Hematopoietic multipotent progenitor cell (in vitro differentiated cells): ENCODE results near the gene RBP2. TPM values are rescaled to one million over a fixed set of nuclear protein-coding genes. Genes with fewer than 3 reads are reported as not detected.

Experiments used
- DNase-seq, 3 donors: peaks; one replicate each; pipeline ENCODE4 v3.0.0-alpha.2; 2011 to 2015; ENCODE audit warnings: low read depth in 2 of 3, low spot score in 2 of 3
- total RNA-seq: library from RNA; depleted of rRNA; stranded (reverse); fragments of >200 nt; gene quantifications from one replicate; pipeline ENCODE4 v1.2.3, GENCODE V29; 2012

RBP2 gene
- total RNA-seq, result not detected

DNA sequence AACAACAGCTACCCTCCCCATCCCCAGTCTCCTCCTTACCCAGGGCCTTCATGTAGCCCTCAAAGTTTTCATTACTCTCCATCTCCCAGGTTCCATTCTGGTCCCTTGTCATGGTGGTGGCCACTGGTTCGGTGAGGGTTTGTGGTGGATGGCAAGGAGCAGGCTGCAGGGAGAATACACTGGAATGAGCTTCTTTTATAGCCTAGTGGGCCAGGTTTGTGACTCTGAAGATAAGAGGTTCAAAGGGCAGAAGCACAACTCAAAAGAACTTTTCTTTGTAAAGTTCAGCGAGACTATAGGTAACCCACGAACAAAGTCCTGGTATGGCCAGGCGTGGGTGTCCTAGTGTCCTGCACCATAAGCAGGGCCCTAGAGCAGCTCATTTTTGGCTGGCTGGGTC, at the start of gene RBP2:
RBP2 (minus strand) TSS at position 169 of the 400 bp plus-strand sequence; CDS start at position 112, 57 bp downstream.
- DNase-seq, result no peak

DNA sequence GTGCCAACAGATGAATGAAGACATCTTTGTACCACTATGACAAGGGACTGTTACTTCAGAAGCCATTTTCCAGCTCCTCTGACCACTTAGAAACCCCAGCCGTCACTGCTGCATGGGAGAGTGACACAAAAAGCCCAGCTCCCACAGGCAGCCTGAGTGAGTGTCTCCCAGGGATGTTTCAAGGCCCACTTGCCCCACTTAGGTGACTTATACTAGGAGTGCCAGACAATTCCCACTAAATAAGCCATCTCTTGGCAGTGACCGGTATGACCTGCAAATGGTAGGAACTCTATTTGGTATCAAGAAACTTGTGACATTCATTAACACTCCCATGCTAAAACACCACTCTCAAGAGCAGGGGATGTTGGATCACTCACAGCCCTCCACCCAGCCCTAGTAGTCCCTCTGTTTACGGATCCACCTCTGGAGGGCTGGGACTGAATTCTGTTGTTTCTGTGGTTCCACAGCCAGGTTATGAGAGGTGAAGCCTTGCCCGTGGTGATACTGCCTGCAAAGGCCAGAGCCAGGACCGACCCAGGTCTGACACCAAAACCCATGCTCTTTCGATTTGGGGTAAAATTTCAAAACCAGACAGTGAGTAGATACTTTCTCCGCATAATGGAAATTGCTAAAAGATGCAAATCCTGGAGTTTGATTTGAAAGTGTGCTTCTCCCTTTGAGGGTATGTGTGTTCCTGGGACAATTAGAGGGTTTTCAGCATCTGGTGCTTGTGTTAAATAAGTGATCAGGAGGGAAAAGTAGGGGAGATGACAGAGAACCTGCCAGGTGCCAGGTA, 48.7 kb upstream of the RBP2 start:
- DNase-seq, result no peak

DNA sequence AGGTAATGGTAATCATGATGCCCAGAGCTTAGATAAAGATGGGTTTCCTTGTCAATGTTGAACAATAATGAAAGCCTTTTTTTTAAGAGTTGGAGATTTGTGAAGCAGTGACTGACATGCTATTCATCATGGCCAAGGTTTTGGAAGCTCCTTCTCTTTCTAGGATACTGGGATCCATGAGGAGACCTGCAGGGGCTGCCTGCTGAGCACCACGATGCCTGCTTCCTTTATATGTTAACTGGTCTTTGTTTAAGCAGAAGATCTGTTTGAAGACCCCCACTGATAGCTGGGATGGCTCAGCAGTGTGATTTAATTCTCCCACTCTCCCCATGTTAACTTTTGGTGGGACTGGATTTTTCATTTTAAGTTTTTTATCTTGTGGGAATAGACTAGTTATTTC, 47.4 kb upstream of the RBP2 start:
- DNase-seq, result no peak

DNA sequence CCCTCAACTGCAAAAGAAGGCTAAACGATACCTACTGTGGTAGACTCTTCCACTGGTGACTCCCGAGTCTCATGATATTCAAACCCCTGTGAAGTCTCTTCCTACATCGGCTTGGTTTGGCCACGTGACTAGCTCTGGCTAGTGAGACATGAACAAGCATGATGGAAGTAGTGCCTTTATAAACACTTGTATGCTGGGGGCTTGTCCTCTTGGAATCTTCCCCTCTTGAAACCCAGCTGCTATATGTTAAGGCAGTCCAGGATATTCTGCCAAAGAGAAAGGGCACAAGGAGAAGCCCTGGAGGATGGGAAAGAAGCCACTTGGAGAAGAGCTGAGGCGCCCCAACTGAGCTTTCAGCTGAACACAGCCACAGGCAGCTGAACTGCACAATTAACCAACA, 46.9 kb upstream of the RBP2 start:
- DNase-seq, result no peak

DNA sequence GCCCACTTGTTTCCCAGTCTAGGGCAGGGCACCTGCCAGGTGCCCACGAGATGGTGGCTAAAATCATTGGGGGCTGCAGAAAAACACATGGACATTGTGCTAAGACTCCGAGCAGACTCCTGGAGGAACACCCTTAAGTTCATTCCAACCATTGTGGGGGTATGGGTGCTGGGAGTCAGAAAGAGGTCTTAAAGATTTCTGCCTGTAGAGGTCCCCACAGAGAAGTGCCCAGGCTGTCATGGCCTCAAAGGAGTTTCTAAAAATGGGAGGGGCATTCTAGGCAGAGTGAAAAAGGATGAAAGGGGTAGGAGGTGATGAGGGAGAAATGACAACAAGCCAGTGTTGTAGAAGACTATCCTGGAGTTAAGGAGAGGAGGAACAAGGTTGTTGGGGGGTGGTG, 46.1 kb upstream of the RBP2 start:
- DNase-seq, result no peak

DNA sequence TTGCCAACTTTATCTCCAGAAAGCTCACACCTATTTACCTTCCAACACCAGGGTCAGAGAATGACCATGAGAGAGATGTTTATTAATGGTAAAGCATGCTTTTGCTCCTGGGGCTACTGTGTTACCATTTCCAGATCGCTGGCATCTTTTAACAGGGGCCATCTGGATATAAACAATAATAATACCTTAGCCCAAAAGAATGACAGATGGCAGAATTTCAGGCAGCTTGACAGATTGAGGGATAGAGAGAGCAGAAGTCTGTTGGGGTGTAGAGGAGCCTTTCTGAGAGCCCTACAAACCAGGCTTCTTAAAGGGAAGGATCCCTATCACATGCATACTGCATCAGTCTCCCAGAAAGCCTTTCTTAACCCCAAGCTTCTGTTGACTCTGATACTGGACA, 45.5 kb upstream of the RBP2 start:
- DNase-seq, result no peak

DNA sequence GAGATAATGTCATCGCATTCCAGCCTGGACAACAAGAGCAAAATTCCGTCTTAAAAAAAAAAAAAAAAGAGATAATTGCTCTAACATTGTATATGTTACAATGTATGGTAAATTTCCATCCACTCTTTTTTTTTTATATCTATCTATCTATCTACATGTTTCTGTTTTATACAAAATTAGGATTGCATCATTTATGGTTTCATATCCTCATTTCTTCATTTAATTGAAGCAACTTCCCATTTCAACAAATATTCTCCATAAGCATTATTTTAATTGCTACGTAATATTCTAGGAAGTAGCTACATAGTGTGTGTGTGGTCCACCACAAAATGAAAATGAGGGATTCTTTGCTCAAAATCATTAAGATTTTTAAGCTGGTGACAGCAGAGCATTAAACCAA, 44.8 kb upstream of the RBP2 start:
- no peak for DNase-seq

DNA sequence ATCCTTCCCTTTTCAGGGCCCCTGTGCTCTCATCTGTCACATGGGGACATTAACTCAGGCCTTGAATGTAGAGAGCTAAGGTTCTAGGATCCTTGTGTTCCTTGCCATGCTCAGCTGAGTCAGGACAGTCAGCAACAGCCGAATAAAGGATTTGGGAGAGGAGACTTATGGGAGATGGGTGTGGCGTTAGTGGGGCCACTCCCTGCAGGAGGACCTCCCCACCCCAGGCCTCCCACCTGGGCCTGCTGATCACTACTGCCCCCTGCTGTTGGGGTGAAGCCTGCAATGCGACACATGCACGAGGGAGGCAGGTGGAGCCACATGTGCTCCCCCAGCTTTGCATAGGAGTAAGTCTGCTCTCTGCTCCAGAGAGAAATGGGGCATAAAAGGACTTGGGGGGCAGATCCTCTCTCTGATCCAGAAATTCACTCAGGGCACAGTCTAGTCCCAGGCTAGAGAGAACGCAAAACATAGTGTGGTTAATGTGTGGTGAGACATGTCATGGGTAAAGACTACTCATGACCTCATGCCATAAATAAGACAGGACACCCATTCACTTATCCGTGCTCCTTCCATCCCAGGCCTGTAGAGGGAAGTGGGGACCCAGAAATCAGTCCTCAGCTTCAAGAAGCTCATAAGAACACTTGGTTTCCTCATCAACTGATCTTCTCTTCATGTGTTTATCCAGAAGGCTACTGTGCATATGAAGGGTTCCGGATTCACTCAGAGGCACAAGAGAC, 43.9 kb upstream of the RBP2 start:
- DNase-seq, result no peak

DNA sequence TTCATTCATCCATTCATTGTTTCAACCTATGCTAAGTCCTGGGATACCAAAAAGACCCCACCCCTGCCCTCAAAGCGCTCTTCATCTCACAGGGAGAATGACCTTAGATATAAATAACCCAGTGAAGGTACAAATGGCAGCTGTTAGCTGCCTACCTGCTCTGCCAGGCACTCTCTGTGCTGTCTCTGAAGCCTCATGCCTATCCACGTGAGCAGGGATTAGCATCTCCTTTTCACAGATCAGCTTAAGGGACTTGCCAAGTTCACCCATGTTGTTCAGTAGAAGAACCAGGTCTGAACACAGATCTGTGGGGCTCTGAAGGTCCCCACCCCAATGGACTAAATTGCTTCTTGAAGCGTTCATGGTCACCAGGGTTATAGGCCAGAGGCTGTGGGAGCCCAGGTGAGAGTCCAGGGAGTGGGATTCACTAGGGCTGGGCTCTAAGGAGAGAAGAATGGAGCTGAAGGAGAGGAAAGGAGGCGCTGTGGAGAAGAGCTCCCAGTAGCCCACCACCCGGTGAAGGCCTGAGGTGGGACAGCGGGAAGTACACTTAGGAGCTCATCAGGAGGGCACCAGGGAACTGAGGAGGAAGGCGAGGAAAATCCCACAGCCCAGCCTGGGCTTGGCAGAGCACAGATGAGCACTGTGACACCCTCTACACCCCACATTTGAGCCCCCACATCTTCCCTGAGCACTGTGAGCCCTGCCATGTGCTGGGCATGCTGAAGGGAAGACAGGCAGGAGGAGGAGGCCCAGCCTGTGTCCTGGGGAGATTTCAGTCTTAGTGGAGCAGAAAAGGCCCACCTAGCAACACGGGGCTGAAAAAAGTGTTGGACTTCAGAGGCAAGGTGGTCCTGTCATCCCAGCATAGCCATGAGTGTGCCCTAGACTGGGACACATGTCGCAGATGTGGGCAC, 42.9 kb upstream of the RBP2 start:
- no peak for DNase-seq

DNA sequence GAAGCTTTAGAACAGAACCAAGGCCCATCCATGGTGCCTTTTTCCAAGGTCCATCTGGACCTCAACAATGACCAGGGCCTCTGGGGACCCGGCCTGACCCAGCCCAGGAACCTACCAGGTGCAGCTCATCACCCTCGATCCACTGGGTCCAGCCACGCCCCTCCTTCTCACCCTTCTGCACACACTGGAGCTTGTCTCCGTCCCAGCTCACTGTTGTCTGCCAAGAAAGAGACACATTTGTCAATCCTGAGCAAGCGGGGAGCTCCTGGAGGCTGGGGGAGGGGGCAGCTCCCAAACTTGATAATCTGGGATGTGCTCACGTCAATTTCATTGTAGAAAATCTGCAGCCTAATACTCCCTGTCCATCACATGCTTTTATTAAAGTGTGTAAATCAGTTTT, 42.0 kb upstream of the RBP2 start:
- DNase-seq, result no peak

DNA sequence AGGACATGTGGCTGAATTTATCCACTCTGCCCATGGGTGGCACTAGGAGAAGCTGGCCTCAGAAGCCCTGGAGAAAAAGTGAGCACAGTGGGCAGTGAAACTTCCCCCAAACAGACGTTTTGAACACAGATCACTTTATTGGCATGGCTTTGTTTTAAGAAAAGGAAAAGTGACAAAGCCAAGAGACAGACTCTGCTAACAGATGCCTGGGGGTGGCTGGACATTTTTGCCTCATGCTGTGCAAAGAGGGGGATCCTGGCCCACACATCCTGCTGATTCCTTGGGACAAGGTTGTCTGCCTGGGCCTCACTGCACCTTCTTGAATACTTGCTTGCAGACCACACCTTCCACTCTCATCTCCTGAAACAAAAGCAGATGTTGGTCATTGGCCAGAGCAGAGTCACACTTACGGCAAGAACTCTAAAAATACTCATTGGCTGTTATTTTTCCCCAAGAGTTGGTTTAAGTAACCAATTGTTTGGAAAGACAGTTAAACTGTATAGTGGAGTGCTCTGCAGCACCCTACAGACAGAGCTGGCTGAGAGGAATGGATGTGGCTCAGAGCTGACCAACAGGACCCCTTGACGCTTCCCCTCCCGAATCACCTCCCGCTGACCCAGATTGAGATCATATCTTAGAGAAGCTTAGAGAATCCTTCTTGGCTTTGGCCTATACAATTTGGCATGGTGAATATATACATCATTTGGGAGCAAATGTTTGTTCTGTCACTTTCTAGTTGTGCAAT, 41.2 kb upstream of the RBP2 start:
- DNase-seq, result no peak

DNA sequence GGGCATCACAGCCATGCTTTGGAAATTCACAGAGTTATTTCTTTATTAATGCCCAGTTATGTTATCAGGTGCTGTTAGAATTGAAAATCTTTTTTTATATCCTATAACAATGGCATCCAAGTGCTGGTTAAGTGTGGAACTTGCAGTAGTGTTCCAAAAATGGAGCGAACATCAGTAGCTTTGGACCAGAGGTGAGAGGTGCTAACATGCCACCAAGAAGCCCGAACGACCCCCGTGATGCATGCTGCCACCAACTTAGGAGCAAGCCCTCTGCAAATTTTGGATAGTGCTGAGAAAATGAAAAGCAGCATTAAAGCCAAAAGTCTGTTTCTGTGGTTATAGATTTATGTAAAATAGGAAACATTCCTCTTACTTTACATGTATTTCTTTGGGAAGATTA, 38.4 kb upstream of the RBP2 start:
- DNase-seq, result no peak

DNA sequence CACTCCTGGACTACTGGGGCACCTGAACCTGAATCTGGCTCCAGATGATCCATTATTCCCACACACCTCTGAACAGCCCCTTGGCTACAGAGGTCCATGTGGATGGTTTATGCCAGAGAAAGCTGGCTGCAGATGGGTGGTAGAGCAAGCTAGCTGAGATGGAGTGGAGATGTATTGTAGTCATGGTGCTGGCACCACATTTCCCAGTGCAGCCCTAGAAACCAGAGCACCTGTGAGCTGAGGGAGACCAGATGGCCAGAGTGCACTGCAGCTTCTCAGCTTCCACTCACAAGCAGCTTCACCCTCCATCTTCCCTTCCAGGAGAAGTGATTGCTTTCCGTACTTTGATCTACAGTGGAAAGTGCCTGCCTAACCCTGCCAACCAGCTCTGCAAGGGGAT, 33.3 kb upstream of the RBP2 start:
- DNase-seq, result no peak

DNA sequence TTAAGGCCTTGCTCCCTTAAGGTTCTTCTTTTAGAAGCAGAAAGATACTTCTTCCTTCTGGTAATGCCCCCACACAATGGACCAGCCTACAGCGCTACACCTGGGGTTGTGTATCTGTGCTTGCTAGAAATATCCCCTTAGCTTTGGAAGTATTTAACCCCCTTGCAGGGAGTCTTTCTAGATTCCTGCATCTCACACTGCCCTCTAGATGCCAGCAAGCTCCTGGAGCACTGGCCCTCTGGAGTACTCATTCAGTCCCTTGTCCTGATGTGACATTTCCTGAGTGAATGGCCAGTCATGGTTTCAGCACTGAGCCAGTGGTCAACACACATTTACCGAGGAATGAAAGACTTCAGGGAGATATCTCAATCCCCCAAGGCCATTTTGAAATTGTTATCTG, 30.4 kb upstream of the RBP2 start:
- DNase-seq, result no peak

DNA sequence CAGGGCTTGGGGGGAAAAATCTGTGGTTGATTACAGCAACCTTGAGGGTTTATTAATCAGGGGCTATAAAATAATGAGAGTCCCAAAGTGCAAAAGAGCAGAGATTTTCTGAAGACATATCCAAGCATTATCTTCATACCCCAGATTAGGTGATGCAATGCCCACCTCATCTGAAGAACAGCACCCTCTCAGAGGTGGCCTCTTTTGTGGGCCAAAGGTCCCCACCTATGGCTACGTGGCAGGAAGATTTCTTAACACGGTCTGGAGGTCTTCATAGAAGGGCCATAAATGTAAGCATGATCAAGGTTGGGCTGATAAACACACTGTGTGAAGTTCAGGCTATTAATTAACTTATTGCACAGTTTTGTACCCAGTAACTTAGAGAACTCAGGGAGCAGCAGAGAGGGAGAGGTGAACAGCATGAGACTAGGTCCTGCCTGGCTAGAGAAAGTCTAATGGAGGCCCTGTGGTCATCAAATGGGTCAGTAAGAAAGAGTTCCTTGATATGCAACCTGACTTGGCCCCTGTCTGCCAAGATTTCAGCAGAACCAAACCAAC, 29.6 kb upstream of the RBP2 start:
- no peak for DNase-seq

DNA sequence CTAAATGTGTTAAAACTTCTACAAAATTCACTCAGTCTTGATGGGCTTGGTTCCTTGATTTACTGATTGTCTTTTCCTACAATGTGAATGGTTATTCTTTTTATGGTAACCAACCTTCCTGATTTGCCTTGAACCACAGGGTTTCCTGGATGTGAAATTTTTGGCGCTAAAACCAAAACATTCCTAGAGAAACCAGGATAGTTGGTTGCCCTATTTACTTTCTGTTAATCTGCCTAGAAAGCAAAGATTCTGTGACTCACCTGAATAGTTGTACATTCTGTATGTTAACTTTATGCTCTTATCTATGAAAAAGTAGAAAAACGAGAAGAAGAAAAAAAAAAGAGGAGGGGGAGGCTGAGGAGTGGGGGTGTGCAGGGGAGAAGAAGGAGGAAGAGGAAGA, 23.2 kb upstream of the RBP2 start:
- no peak for DNase-seq

DNA sequence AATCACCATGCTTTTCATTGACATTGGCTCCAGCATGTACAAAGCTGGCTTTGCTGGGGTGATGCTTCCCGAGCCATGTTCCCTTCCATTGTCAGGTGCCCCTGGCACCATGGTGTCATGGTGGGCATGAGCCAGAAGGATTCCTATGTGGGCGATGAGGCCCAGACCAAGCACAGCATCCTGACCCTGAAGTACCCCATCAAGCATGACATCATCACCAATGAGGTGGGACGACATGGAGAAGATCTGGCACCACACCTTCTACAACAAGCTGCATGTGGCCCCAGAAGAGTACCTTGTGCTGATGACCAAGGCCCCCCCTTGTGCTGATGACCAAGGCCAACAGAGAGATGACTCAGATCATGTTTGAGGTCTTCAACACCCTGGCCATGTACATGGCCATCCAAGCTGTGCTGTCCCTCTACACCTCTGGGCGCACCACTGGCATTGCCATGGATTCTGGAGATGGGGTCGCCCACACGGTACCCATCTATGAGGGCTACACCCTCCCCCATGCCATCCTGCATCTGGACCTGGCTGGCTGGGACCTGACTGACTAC, 17.6 kb upstream of the RBP2 start:
- DNase-seq, result no peak

DNA sequence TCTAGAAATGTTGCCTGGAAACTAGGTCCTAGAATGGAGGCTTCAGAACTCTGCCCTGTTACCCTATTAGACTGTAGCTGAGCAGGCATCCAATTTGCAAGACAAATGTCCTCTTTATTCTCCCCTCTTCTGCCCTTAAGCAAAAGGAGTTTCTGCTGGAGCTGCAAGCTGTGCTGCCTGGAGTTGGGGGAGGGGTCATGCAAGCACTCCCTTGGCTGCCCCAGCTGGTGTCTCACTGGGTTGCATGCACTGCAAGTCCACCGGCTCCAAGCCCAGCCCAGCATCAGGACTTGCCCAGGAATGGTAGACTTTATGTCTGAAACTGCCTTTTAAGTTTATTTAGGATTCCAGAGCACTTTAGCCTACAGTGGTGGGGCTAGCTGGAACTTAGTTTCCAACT, 15.7 kb upstream of the RBP2 start:
- no peak for DNase-seq

DNA sequence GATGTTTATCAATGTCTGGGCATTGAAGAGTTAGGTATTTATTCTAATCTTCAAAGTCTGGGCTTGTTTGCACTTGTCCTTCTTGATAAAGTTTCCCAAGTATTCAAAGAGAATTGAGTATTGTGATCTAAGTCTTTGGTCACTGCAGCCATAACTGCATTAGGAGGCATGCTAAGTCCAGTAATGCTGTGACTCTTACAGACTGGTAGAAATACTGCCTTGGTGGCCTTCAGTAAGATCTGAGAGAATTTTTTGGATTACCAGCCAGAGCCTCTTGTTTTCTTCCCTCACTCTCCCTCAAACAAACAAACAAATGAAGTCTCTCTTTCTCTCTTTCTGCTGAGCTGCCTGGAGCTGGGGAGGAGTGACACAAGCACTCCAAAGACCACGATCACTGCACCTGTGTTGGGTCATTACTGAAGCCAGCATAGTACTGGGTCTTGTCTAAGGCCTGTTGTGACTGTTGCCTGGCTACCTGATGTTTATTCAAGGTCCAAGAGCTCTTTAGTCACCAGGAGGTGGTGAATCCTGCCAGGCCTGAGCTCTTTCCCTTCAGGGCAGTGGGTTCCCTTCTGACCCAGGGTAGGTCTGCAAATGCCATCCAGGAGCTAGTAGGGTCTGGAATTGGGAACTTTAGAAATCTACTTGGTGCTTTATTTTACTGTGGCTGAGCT, 14.8 kb upstream of the RBP2 start:
- no peak for DNase-seq
